GM18868 (cell line): ENCODE data around the gene GPT2.

ENCODE experiments used
- ATAC-seq: cut with Tn5 transposase; IDR thresholded peaks from one replicate; pipeline ENCODE4 v1.9.1; 2021; ENCODE audit warnings: mild to moderate bottlenecking, moderate library complexity; ENCODE audit not compliant: unreplicated experiment

Gene GPT2

GRCh38 chr16:46961373-46962353, 77.5 kb downstream of the GPT2 start:
- peak; percentile 91 for ATAC-seq

GRCh38 chr16:46962629-46963028, 78.5 kb downstream of the GPT2 start:
- ATAC-seq: no peak

GRCh38 chr16:46968063-46968435, 83.9 kb downstream of the GPT2 start:
- no peak for ATAC-seq

GRCh38 chr16:46970089-46970488, 85.9 kb downstream of the GPT2 start:
- ATAC-seq: no peak

- no peak for ATAC-seq
Observed at GRCh38 chr16:46971271-46971670, 87.1 kb downstream of the GPT2 start.

- peak; percentile 54 for ATAC-seq
Observed at GRCh38 chr16:46972429-46973206, 88.5 kb downstream of the GPT2 start.

GRCh38 chr16:46973207-46973995, 89.2 kb downstream of the GPT2 start, which contains the start of gene DNAJA2:
Gene DNAJA2 (minus strand): TSS chr16:46973674. CDS start chr16:46973572, 102 bp downstream.
- ATAC-seq: peak; percentile 84

GRCh38 chr16:46973996-46974324, 89.8 kb downstream of the GPT2 start:
- ATAC-seq: no peak

GRCh38 chr16:46974352-46974751, 90.2 kb downstream of the GPT2 start:
- no peak for ATAC-seq

- ATAC-seq: no peak
Observed at GRCh38 chr16:46975165-46975564, 91.0 kb downstream of the GPT2 start.

GRCh38 chr16:46975908-46976470, 91.8 kb downstream of the GPT2 start:
- no peak for ATAC-seq

- no peak for ATAC-seq
Observed at GRCh38 chr16:46976550-46976949, 92.4 kb downstream of the GPT2 start.
